SHP77 (cell line): ENCODE measurements around the gene ACRBP.

Experiments
- DNase-seq, 2 experiments: peaks; one replicate each; lab custom pipeline; 2025; lab: John Stamatoyannopoulos, UW

The ACRBP gene

DNA sequence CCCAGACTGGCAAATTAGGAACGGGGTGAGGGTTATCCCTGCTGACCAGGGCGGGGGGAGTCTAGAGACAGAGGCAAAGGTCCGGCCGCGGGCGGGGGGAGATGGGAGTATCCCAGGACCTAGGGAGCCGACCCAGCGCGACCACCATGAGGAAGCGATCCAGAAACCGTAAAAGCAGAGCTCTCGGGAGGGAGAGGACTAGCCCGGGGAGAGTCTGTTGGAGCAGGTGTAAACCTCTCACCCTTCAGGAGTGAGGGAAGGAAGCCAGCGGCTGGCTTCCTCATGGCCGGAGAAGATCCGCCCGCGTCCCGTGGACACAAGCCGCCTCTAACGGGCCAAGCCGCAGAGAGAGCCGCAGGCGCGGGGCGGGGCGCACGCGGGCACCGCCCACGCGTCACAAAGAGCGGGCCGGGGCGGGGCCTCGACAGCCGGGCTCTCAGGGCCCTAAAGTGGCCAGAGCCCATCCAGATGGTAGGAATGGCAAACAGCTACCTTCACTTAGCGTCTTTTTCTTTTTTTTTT, at the start of gene ACRBP:
ACRBP (minus strand) TSS at position 350 of the 522 bp plus-strand sequence; CDS start at position 284, 66 bp downstream.
- DNase-seq = no peak

DNA sequence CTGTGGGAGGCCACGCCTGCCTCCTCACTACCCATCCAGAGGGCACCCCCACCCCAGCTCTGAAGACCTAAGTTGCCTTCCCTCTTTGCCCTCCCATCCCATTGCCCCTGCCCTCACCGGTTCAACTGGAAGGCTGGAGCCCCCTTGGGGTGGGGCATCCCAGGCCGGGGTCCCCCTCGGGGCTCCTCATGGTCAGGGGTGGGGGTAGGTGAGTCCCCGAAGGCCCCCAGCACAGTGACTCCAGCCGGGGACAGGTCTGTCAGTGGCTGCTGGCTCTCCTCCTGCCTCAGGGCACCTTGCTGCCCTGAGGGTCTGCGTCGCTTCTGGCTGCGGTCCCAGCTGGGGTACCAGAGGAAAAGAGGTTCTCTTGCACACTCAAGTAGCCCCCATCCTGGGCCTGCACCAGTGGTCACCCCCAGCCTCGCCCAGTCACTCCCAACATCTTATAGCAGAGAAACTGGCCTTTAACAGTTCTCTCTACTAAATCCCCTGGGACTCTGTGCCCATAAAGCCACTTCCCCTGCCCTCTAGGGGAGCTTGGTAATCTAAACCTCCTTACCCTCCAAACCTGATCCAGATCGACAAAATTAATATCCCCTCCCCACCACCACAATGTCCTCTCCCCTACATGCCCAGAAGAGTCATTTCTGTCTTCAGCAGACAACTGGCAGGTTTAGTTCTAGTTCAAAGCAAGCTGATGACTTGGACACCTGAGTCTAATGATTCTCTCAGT, 48.2 kb upstream of the ACRBP start:
- DNase-seq = no peak

DNA sequence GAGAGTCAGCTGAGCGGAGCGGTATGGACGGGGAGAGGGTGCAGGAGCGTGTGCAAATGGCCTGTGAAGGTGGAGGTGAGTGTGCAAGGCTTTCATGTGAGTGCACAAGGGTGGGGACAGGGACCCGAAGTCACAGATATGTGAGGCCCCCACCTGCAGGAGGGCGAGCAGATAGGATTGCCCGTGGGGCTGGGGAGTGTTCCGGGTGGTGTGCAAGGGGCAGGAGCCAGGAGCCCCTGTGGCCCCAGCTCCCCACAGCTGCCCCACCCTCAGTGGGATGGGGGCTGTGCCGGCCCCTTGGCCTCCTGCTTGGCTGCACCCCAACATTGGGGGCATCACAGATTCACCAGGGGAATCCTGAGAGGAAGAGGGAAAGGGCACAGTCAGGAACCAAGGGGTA, 47.5 kb upstream of the ACRBP start:
- no peak for DNase-seq

DNA sequence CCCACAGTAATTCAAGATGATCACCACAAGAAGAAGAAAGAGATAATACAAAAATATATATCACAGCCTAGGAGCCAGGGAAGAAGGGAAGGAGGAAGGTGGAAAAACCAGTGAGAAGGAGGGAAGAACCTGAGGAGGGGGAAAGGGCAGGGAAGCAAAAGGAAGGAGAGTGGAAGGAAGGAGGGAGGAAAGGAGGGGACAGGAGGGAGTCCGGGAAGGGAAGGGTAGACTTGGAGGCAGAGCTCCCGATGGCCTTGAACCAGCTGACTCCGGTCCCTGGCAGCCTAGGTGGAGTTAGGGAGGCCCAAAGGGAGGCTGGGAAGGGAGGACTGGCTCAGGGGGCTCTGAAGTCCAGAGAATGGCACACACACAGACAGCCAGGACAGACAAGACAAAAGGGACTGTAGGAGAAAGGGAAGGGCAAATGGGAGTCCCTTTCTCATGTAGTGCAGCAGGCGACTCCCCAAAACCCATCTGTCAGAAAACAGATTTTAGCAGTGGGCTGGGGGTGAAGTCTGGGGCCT, 46.7 kb upstream of the ACRBP start:
- no peak for DNase-seq

DNA sequence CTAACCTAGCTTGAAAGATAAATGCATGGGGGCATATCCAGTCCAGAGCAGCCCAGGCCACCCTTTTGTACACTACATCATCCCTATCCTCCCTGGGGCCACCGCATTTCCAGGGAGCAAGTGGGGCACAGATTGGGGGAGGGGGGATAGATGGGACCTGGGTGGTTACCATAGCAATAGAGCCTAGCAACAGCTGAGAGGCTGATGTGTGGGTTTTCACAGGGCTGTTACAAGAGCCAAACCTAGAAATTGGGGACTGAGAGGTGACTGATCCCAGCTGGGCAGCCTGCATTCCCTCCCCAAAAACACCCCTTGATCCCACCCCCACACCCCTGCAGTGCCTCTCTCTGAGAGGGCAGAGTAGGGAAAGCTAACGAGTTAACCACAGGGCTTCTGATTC, 45.7 kb upstream of the ACRBP start:
- DNase-seq = no peak

DNA sequence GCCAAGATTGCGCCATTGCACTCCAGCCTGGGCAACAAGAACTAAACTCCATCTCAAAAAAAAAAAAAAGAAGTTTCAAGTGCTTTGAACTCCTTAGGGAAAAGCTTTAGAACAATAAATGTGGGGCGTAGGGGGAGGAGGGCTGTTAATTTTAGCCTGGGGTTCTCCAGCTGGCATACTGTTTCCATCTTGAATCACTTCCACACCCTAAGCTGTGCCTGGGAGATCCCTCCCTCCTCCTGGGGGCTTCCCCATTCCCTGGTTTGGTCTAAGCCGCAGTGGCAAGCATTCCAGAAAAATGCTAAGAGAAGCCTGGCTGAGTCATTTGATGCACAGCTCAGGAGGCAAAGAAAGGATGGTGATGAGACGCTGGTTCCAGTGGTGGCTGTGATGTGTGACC, 44.2 kb upstream of the ACRBP start:
- DNase-seq = no peak

DNA sequence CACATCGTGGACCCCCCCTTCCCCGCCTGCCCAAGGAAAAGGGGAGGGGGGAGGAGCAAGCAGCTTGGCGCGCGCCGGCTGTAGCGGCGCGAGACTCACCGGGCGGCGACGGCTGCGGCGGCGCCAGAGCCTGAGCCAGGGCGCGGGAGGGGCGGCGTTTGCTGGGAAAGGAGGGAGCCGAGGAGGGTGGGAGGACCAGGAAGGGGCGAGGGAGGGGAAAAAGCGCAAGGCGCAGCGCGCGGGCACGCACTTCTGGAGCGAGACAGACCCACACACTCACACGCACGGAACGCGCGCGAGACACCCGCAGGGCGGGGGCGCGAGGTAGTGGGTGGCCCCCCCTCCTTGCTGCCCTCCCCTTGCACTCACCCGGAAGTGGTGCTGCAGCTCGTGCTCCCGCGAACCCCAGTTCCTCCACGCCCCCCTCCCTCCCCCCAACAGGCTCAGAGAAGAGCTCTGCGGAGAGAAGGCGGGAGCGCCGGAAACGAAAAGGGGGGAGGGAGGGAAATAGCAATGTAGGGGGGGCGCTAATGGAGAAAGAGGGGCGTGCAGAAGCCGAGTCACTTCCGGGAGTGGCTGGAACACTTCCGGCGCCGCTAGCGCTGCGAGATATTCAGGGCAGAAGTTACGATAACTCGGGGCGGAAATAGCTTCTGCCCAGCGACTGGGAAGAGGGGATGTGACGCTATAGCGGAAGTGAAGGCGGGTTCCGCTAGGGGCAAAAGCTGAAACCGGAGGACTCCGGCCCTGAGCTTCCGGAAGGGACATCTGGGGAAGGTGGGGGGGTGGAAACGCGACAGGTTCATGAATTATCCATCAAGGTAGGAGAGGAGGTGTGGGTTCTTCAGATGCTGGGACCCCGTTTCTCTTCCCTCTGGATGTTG, 42.0 kb upstream of the ACRBP start, which contains the start of gene ZNF384:
ZNF384 (minus strand) TSS at position 377 of the 884 bp plus-strand sequence. CDS start 9,855 bp downstream, outside the sequence.
- peak; percentile 90 for DNase-seq

DNA sequence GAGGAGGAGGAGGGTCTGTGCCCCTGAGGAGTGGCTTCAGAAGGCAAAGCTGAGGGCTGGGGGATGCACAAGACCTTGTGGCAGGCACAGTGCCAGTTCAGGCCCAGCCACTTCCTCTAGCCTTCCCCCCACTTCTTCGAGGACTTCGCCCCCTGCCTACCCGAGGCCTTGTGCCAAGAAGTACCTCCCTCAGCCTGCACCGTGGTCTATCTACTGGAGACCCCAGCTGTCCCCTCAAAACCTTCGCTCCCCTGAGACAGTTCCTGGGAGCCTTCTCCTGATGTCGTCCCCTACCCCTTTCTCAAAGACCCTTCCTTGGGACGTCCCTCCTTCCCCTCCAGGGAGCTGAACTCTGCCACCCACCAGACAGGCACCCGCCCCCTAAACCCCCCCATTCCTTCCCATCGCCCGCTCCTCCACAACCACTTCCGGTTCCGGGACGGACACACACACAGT, 41.3 kb upstream of the ACRBP start:
- peak in 1 of 2 experiments; percentile 85 for DNase-seq

DNA sequence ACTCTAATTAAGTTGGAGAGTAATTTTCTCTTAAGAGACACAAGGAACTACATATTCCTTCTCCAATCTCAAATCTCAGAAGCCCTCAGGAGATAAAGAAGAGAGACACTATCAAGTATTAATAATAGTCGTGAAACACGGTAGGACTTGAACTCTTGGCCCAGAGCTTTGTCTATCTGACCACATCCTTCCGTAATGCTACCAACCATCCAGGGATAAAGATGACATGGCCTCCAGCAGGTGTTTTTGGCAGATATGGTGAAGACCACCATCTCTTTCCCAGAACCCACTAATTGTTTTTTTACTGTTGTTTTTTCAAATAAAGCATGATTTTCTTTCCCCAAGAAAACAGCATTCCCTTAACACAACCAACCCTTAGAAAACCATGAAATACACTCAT, 38.6 kb upstream of the ACRBP start:
- DNase-seq = no peak

DNA sequence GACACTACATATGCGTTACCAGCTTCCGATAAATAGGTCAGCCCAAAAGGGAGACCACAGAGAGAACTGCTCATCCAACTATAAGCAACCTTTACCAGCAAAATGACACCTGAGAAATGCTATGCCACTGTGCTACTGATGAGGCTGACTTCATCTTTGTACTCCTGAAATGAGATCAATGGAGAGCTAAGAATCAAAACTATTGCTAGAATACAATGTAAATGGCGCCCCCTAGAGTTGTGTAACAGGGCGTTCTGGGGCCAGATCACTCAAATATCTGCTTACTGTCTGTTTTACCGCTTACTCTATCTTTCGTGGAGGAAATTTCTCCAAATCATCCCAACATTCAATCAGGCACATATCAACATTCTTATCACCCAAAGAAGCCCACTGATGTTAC, 37.4 kb upstream of the ACRBP start:
- no peak for DNase-seq

DNA sequence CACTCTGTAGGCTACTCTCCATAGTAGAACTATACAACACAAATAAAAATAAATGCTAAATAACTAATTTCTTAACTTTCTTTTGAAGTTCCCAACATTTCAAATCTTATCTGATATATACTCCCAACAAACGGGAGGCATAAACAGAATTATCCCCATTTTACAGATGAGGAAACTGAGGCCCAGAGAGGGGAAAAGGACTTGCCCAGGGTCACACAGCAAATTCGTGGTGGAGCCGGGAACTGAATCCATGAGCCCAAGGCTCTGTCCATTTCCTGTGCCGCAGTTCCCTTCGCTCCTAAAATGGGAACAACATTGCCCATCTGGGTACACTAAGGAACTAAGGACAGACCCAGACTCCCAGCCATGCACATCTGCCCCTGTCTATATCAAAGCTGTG, 29.7 kb upstream of the ACRBP start:
- no peak for DNase-seq

DNA sequence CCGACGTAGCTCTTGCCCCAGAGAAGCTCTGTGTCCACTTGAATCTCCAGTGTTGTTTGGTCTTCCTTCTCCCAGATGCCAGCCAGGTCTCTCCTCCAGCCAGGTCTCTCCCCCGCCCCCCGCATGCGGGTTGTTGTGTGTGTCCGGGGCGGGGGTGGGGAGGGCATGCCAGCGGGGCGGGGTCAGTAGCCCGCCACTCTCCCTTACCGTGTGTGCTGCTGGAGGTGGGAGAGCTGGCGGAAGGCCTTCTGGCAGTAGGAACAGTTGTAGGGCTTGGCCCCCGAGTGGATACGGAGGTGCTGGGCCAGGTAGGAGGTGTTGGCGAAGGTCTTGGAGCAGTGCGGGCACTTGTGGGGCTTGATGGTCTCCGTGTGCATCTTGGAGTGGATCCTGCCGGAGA, 24.9 kb upstream of the ACRBP start:
- DNase-seq = no peak

DNA sequence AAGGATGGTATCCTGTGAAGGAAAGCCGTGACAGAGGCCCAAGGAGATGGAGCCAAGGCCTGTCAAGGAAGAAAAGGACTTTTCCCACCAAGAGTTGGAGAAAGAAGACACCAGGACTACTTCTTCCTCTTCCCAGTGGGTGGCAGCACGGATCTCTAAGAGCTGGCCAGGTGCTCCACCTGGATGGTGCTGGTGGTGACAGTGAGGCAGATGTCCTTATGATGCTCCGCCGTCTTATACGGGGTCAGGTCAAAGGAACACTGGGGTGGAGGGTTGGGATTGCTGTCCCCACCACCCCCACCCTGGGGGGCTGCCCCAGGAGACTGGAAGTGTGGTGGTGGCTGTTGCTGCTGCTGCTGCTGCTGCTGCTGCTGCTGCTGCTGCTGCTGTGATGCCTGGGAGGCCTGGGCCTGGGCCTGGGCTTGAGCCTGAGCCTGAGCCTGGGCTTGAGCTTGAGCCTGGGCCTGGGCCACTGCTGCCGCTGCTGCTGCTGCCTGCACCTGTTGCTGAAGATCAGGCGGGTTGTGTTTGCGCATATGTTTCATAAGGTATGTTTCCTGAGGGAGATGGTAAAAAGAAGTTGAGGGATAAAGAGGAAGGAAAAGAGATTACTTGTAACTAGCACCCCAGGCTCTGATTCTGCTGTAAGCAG, 20.5 kb upstream of the ACRBP start:
- DNase-seq = no peak

DNA sequence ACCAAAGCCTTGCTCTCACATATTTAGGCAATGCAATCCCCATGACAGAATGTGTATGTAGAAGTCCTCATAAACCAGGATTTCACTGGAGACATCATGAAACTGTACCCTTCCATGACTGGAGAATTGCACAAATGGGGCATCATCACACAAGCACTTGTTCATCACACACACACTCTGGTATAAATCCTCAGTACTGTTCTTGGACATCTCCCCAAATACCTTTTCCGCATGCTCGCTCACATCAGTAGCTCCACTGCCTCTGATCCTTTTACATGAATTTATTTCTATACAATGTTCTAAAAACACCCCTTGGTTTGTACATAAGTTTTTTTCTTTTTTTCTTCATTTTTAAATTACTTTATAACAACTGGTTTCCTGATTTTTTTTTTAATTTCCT, 19.0 kb upstream of the ACRBP start:
- no peak for DNase-seq

DNA sequence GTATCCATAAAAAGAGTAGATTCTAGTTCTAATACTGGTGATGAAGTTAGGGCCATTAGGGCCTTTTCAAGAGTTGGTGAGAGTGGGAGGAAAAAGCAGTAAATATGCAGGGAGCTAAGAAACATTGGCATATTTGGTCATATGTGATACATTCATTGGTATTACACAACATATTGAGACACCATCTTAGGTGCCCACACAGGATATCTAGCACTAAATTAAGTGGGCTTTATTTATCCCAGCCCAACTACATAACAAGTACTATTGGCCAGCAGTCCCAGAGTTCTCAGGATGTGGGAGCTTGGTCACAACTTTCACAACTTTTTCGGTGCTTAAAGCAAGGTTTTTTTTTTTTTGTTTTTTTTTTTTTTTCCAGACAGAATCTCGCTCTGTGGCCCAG, 17.7 kb upstream of the ACRBP start:
- no peak for DNase-seq

DNA sequence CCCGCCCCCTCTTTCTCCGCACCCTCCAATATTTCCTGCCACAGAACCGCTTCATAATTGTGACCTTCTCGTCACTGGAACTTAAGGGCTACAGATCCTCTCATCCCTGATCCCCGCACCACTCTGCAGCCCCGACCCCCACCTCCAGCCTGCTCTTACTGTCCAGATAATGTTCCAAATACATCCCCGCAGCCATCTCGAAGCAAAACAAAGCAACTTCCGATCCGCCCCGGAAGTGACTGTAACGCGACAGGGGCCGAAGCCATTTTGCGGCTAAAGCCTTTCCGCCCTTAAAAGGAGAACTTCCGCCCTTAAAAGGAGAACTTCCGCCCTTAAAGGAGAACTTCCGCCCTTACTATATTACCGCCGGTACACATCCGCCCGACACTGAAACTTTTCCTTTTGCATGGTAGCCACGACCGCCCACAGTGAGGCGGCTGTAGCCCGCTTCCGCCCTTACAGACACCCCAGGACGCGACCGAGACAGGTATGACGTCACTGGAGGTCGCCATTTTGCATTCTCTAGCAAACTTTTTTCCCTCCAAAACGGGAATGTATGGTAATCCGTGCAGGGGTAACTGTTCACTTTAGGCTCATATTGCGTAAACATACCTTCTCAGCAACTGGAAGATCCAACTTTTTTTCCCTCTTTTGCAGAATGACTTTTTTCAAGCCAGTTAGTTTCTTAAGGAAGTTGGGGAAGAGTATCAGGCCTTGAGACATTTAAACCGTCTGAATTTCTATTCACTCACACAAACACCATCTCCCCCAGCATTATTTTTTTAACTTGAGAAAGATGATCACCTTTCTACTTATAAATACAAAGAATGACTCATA, 15.9 kb upstream of the ACRBP start, which contains the start of gene ING4:
ING4 (minus strand) TSS at position 214 of the 837 bp plus-strand sequence; CDS start at position 196, 18 bp downstream.
- DNase-seq = peak; percentile 88 to 93

DNA sequence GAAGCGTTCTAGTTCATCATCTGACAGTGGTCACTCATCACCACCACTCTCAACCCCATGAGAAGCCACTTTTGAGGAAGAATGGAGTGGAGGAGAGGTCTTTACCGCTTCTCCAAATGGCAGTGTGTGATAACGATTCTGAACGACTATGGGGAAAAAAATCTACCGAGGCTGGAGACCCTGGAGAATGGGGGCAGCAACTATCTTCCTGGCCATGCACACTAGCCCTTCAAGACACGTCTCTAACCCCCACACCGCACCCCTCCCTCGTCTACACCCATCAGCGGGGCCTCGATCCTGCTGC, 15.3 kb upstream of the ACRBP start:
- no peak for DNase-seq

DNA sequence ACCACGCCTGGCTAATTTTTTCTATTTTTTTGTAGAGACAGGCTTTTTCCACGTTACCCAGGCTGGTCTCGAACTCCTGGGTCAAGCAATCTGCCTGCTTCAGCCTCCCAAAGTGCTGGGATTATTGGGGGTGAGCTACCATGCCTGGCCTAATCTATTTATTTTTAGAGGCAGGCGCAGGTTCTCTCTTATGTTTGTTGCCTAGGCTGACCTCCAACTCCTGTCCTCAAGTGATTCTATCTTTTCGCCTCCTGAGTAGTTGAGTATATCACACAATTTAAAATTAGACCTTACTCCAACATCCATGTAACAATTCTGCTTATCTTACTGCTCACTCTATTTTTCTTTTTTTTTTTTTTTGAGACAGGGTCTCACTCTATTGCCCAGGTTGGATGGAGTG, 6.8 kb upstream of the ACRBP start:
- DNase-seq = no peak

DNA sequence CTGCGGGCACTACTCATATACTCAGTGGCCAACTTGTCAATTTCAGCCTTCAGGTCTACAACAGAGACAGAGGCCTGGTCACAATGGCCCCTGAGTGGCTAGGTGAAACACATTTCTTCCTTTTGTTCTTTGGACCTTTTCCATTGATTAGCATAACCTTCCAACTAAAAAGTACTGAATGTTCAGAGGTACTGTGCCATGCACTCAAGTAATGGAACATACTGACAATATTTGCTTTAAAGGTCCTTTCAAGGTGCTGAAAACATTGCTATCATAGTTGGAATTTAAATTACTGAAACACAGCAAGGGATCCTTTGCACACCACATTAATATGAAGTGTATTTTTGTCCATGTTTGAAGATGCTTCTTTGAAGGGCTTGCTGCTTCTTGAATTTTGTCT, 6.1 kb upstream of the ACRBP start:
- no peak for DNase-seq

DNA sequence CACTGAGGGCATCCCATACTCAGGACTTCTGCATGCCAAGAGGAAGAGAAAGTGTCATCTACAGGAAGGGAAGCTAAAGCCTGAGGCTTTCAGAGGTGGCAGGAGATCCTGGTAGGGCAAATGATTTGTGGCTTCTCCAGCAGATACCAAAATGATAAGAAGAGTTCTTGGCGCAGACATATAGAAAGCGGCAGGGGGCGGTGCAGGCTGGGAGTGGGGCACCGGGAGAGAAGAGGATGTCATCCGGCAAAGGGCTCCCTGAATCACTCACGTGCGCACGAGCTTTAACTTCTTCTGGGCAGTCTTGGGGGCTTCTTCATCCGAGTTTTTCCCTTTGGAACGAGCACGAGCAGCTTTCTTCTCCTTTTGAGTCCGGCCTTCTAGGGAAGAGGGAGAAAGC, 5.2 kb upstream of the ACRBP start:
- DNase-seq = no peak

DNA sequence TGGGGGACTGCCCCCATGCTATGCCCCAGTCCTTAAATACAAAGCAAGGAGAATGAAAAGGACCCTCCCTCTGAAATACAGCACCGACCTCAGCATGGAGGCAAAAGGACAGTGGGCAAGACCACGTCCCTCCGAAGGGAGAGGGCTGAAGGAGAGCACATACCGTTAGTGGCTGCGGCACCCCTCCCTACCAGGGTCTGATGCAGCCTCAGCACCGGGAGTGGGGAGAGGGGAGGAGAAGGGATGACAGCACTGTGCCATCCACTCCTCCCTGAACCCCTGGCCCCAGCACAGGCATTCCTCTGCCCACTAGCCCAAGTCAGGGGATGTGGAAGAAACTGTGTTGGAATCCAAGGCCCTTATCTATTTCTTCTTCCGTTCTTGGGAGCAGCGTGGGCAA, 3.6 kb upstream of the ACRBP start:
- no peak for DNase-seq
